ENCODE data around the gene ABLIM1. TPM values are rescaled to one million over a fixed set of nuclear protein-coding genes. Genes with fewer than 3 reads are reported as not detected.

The ABLIM1 gene
- total RNA-seq, 1 experiment from 2014 or later, result 1.5 TPM

- in situ Hi-C loops (cut with HindIII; ENCODE audit: low sequenced_read_pairs), result no loop called here
- no peak for DNase-seq (ENCODE audit: low spot score)
Observed at GRCh38 chr10:114408112-114408967, 249.7 kb downstream of the ABLIM1 start.

GRCh38 chr10:114406455-114406854, 251.6 kb downstream of the ABLIM1 start:
- in situ Hi-C loops (cut with HindIII; ENCODE audit: low sequenced_read_pairs), result no loop called here
- DNase-seq (ENCODE audit: low spot score), result no peak

- in situ Hi-C loops (cut with HindIII; ENCODE audit: low sequenced_read_pairs), result no loop called here
- DNase-seq (ENCODE audit: low spot score), result peak; percentile 25
Observed at GRCh38 chr10:114405011-114405350, 253.1 kb downstream of the ABLIM1 start.

- in situ Hi-C loops (cut with HindIII; ENCODE audit: low sequenced_read_pairs), result no loop called here
- DNase-seq (ENCODE audit: low spot score), result peak; percentile 47
Observed at GRCh38 chr10:114404171-114405010, 253.7 kb downstream of the ABLIM1 start, which contains the start of gene AFAP1L2. TSS of gene AFAP1L2 (minus strand) at chr10:114404502. CDS start at chr10:114404455, 47 bp downstream.

GRCh38 chr10:114403541-114404161, 254.4 kb downstream of the ABLIM1 start:
- in situ Hi-C loops (cut with HindIII; ENCODE audit: low sequenced_read_pairs), result no loop called here
- peak; percentile 39 for DNase-seq (ENCODE audit: low spot score)

GRCh38 chr10:114402871-114403540, 255.1 kb downstream of the ABLIM1 start:
- in situ Hi-C loops (cut with HindIII; ENCODE audit: low sequenced_read_pairs), result no loop called here
- DNase-seq (ENCODE audit: low spot score), result peak; percentile 60

GRCh38 chr10:114402233-114402632, 255.8 kb downstream of the ABLIM1 start:
- DNase-seq (ENCODE audit: low spot score), result peak; percentile 33
- in situ Hi-C loops (cut with HindIII; ENCODE audit: low sequenced_read_pairs), result no loop called here

GRCh38 chr10:114401195-114401791, 256.8 kb downstream of the ABLIM1 start:
- in situ Hi-C loops (cut with HindIII; ENCODE audit: low sequenced_read_pairs), result no loop called here
- DNase-seq (ENCODE audit: low spot score), result peak; percentile 97

- in situ Hi-C loops (cut with HindIII; ENCODE audit: low sequenced_read_pairs), result no loop called here
- peak; percentile 11 for DNase-seq (ENCODE audit: low spot score)
Observed at GRCh38 chr10:114400091-114400490, 258.0 kb downstream of the ABLIM1 start.

GRCh38 chr10:114399576-114399975, 258.5 kb downstream of the ABLIM1 start:
- no peak for DNase-seq (ENCODE audit: low spot score)
- in situ Hi-C loops (cut with HindIII; ENCODE audit: low sequenced_read_pairs), result no loop called here

GRCh38 chr10:114398587-114399331, 259.3 kb downstream of the ABLIM1 start:
- in situ Hi-C loops (cut with HindIII; ENCODE audit: low sequenced_read_pairs), result no loop called here
- DNase-seq (ENCODE audit: low spot score), result peak; percentile 12

GRCh38 chr10:114397651-114398145, 260.4 kb downstream of the ABLIM1 start:
- in situ Hi-C loops (cut with HindIII; ENCODE audit: low sequenced_read_pairs), result no loop called here

GRCh38 chr10:114396464-114396863, 261.6 kb downstream of the ABLIM1 start:
- in situ Hi-C loops (cut with HindIII; ENCODE audit: low sequenced_read_pairs), result no loop called here
- no peak for DNase-seq (ENCODE audit: low spot score)

More at GRCh38 chr10:114397651-114398145, 260.4 kb downstream of the ABLIM1 start:
- DNase-seq (ENCODE audit: low spot score), result no peak

GRCh38 chr10:114395366-114396022, 262.6 kb downstream of the ABLIM1 start:
- in situ Hi-C loops (cut with HindIII; ENCODE audit: low sequenced_read_pairs), result no loop called here

GRCh38 chr10:114394531-114394930, 263.5 kb downstream of the ABLIM1 start:
- in situ Hi-C loops (cut with HindIII; ENCODE audit: low sequenced_read_pairs), result no loop called here
- DNase-seq (ENCODE audit: low spot score), result no peak

More at GRCh38 chr10:114395366-114396022, 262.6 kb downstream of the ABLIM1 start:
- DNase-seq (ENCODE audit: low spot score), result no peak

GRCh38 chr10:114393886-114394285, 264.2 kb downstream of the ABLIM1 start:
- no peak for DNase-seq (ENCODE audit: low spot score)
- in situ Hi-C loops (cut with HindIII; ENCODE audit: low sequenced_read_pairs), result no loop called here

GRCh38 chr10:114393482-114393881, 264.6 kb downstream of the ABLIM1 start:
- in situ Hi-C loops (cut with HindIII; ENCODE audit: low sequenced_read_pairs), result no loop called here
- no peak for DNase-seq (ENCODE audit: low spot score)
